HEK293 (cell line): ENCODE data around the gene MAP3K8.

Source experiments
- CTCF ChIA-PET: fragments of 350-600 bp; formaldehyde crosslinking; extraction: SDS; loops from one replicate; lab custom pipeline; 2021; ENCODE audit warnings: antibody characterized with exemption; lab: Yijun Ruan, JAX
- POLR2A ChIA-PET: fragments of 300-600 bp; formaldehyde crosslinking; extraction: SDS; loops from one replicate; lab custom pipeline; 2020; ENCODE audit warnings: antibody characterized with exemption, inconsistent platforms; lab: Yijun Ruan, JAX
- H3K27ac ChIP-seq: fragments of 200-500 bp; sonication (Bioruptor generic); 2 replicates; pipeline ENCODE4 v1.5.1; 2014; ENCODE audit warnings: low read depth, low read length, control low read depth, inconsistent platforms; ENCODE audit errors: extremely low read depth
- H3K36me3 ChIP-seq, 2 experiments: fragments of 200-500 bp in 1 of 2; sonication (Bioruptor generic) in 1 of 2; 1 replicate in 1 of 2; 2 replicates in 1 of 2; pipeline ENCODE4 v1.5.1; 2014 to 2017; ENCODE audit warnings: inconsistent platforms in 2 of 2, low read length in 2 of 2; ENCODE audit not compliant: control insufficient read depth in 2 of 2, insufficient read depth in 1 of 2
- H3K4me1 ChIP-seq: fragments of 200-500 bp; sonication (Bioruptor generic); 2 replicates; pipeline ENCODE4 v1.5.1; 2014; ENCODE audit warnings: mild to moderate bottlenecking, low read length, inconsistent platforms; ENCODE audit not compliant: control insufficient read depth, insufficient read depth
- H3K4me3 ChIP-seq: 2 replicates; pipeline ENCODE4 v1.5.1; 2011; ENCODE audit warnings: low read depth, mild to moderate bottlenecking, control low read depth, low read length, moderate library complexity
- H3K9me3 ChIP-seq: fragments of 200-500 bp; sonication (Bioruptor generic); 2 replicates; pipeline ENCODE4 v1.5.1; 2014; ENCODE audit warnings: low read depth, low read length, inconsistent platforms; ENCODE audit not compliant: control insufficient read depth, insufficient read depth
- BCL11B ChIP-seq: fragments of 450-650 bp; formaldehyde crosslinking; IDR thresholded peaks from 2 replicates; pipeline ENCODE4 v1.5.1; 2016; ENCODE audit warnings: low read depth, missing biosample characterization, missing genetic modification characterization
- ELK4 ChIP-seq: IDR thresholded peaks from 2 replicates; pipeline ENCODE4 v1.6.1; 2011; ENCODE audit warnings: mild to moderate bottlenecking, low read depth, low read length, borderline replicate concordance
- GLI4 ChIP-seq: fragments of 450-650 bp; formaldehyde crosslinking; IDR thresholded peaks from 2 replicates; pipeline ENCODE4 v1.5.1; 2016; ENCODE audit warnings: missing biosample characterization, missing genetic modification characterization
- GLIS1 ChIP-seq: fragments of 450-650 bp; formaldehyde crosslinking; IDR thresholded peaks from 2 replicates; pipeline ENCODE4 v1.5.1; 2016; ENCODE audit warnings: missing biosample characterization, missing genetic modification characterization
- GLIS2 ChIP-seq: fragments of 450-650 bp; formaldehyde crosslinking; IDR thresholded peaks from 2 replicates; pipeline ENCODE4 v1.5.1; 2016; ENCODE audit warnings: missing biosample characterization, missing genetic modification characterization
- SCRT2 ChIP-seq: fragments of 450-650 bp; formaldehyde crosslinking; IDR thresholded peaks from 2 replicates; pipeline ENCODE4 v1.5.1; 2016; ENCODE audit warnings: missing biosample characterization, missing genetic modification characterization
- TCF7L2 ChIP-seq: IDR thresholded peaks from 2 replicates; pipeline ENCODE4 v1.6.1; 2011; ENCODE audit warnings: low read depth, mild to moderate bottlenecking, inconsistent platforms, low read length, moderate library complexity, borderline replicate concordance
- WT1 ChIP-seq: fragments of 450-650 bp; formaldehyde crosslinking; IDR thresholded peaks from 2 replicates; pipeline ENCODE4 v1.5.1; 2016; ENCODE audit warnings: missing biosample characterization, missing genetic modification characterization
- ZBTB17 ChIP-seq: fragments of 450-650 bp; formaldehyde crosslinking; IDR thresholded peaks from 2 replicates; pipeline ENCODE4 v1.5.1; 2016; ENCODE audit warnings: missing biosample characterization, missing genetic modification characterization
- ZBTB26 ChIP-seq: fragments of 450-650 bp; formaldehyde crosslinking; optimal IDR thresholded peaks from 2 replicates; pipeline ENCODE3; 2016; ENCODE audit warnings: missing biosample characterization, mild to moderate bottlenecking, missing genetic modification characterization
- ZNF146 ChIP-seq: fragments of 450-650 bp; formaldehyde crosslinking; IDR thresholded peaks from 2 replicates; pipeline ENCODE4 v1.5.1; 2016; ENCODE audit warnings: missing biosample characterization, missing genetic modification characterization
- ZNF155 ChIP-seq: fragments of 450-650 bp; formaldehyde crosslinking; IDR thresholded peaks from 2 replicates; pipeline ENCODE4 v1.5.1; 2016; ENCODE audit warnings: missing biosample characterization, missing genetic modification characterization
- ZNF174 ChIP-seq: fragments of 450-650 bp; formaldehyde crosslinking; IDR thresholded peaks from 2 replicates; pipeline ENCODE4 v1.5.0; 2017; ENCODE audit warnings: missing biosample characterization, mild to moderate bottlenecking, missing genetic modification characterization
- ZNF266 ChIP-seq: fragments of 450-650 bp; formaldehyde crosslinking; IDR thresholded peaks from 2 replicates; pipeline ENCODE4 v1.5.1; 2016; ENCODE audit warnings: missing biosample characterization, missing genetic modification characterization, low read depth
- ZNF292 ChIP-seq: fragments of 450-650 bp; formaldehyde crosslinking; IDR thresholded peaks from 2 replicates; pipeline ENCODE4 v1.5.1; 2016; ENCODE audit warnings: low read depth, missing biosample characterization, missing genetic modification characterization, borderline replicate concordance
- ZNF311 ChIP-seq: fragments of 450-650 bp; formaldehyde crosslinking; IDR thresholded peaks from 2 replicates; pipeline ENCODE4 v1.5.1; 2017; ENCODE audit warnings: missing biosample characterization, missing genetic modification characterization, borderline replicate concordance
- ZNF335 ChIP-seq: fragments of 450-650 bp; formaldehyde crosslinking; conservative IDR thresholded peaks from 2 replicates; pipeline ENCODE4 v1.5.1; 2016; ENCODE audit warnings: missing biosample characterization, missing genetic modification characterization
- ZNF37A ChIP-seq: fragments of 450-650 bp; IDR thresholded peaks from 2 replicates; pipeline ENCODE4 v1.5.1; 2018; ENCODE audit warnings: missing biosample characterization, missing genetic modification characterization
- ZNF449 ChIP-seq: fragments of 450-650 bp; formaldehyde crosslinking; IDR thresholded peaks from 2 replicates; pipeline ENCODE4 v1.5.1; 2017; ENCODE audit warnings: missing biosample characterization, mild to moderate bottlenecking, missing genetic modification characterization, moderate library complexity
- ZNF48 ChIP-seq: fragments of 450-650 bp; formaldehyde crosslinking; IDR thresholded peaks from 2 replicates; pipeline ENCODE4 v1.5.1; 2016; ENCODE audit warnings: missing biosample characterization, missing genetic modification characterization
- ZSCAN23 ChIP-seq: fragments of 450-650 bp; formaldehyde crosslinking; IDR thresholded peaks from 2 replicates; pipeline ENCODE4 v1.5.1; 2016; ENCODE audit warnings: missing biosample characterization, missing genetic modification characterization
- ZXDB ChIP-seq: fragments of 450-650 bp; formaldehyde crosslinking; IDR thresholded peaks from 2 replicates; pipeline ENCODE4 v1.5.1; 2016; ENCODE audit warnings: missing biosample characterization, missing genetic modification characterization
- TF ChIP-seq, protein P1 (sequence below): fragments of 450-650 bp; formaldehyde crosslinking; IDR thresholded peaks from 2 replicates; pipeline ENCODE4 v1.5.1; 2016; ENCODE audit warnings: missing biosample characterization, missing genetic modification characterization
- TF ChIP-seq, protein P2 (sequence below): fragments of 450-650 bp; formaldehyde crosslinking; IDR thresholded peaks from 2 replicates; pipeline ENCODE4 v1.5.1; 2016; ENCODE audit warnings: missing biosample characterization, missing genetic modification characterization

MAP3K8 gene

DNA sequence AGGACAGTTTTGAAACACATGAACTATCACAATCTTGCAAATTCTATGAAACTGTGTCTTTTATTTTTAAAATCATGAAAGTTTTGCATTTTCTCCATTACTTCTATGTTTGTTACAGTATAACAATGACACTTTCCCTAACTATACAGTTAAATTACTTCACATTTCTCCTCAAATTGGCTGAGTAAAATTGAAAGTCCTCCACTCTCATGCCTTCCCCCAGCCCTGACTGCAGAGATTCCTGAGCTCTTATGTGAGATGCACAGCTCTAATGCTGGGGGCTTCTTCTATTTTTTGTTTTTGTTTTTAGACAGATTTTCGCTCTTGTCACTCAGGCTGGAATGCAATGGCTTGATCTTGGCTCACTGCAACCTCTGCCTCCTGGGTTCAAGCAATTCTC is 22.7 kb upstream of the MAP3K8 start:
- TF ChIP-seq ZNF48 (tag by site-specific recombination) (no peak), ZNF311 (tag by site-specific recombination) (no peak), TCF7L2 (no peak), ELK4 (no peak), ZNF155 (tag by site-specific recombination) (no peak), ZNF37A (tag by site-specific recombination) (no peak), ZSCAN23 (no peak), ZNF449 (tag by site-specific recombination) (no peak), SCRT2 (no peak), ZNF146 (no peak), ZBTB26 (tag by site-specific recombination) (no peak)
- TF ChIP-seq, protein P1, sequence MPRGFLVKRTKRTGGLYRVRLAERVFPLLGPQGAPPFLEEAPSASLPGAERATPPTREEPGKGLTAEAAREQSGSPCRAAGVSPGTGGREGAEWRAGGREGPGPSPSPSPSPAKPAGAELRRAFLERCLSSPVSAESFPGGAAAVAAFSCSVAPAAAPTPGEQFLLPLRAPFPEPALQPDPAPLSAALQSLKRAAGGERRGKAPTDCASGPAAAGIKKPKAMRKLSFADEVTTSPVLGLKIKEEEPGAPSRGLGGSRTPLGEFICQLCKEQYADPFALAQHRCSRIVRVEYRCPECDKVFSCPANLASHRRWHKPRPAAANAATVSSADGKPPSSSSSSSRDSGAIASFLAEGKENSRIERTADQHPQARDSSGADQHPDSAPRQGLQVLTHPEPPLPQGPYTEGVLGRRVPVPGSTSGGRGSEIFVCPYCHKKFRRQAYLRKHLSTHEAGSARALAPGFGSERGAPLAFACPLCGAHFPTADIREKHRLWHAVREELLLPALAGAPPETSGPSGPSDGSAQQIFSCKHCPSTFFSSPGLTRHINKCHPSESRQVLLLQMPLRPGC (tag by site-specific recombination), result no peak
- TF ChIP-seq, protein P2, sequence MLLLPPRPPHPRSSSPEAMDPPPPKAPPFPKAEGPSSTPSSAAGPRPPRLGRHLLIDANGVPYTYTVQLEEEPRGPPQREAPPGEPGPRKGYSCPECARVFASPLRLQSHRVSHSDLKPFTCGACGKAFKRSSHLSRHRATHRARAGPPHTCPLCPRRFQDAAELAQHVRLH (tag by site-specific recombination), result no peak
- TF ChIP-seq, all 188 proteins: peak for 0
- H3K4me3 ChIP-seq, result no peak overlapping the region
- H3K36me3 ChIP-seq, result no peaks in the 10 kb centered on the region
- no peaks in the 10 kb centered on the region for H3K4me1 ChIP-seq
- H3K9me3 ChIP-seq, result no peaks in the 10 kb centered on the region
- CTCF ChIA-PET, result interaction anchor here (0.6 to 1.5 kb wide), 4 partner anchors 122 to 612 kb away, joined by 3 to 10 read pairs (median 3); no protein-coding TSS in a partner anchor
- H3K27ac ChIP-seq, result no peak overlapping the region
- POLR2A ChIA-PET, result interaction anchor here (0.9 kb wide), 1 partner anchor 22 kb away, joined by 3 read pairs; the partner anchor contains the start of gene MAP3K8

DNA sequence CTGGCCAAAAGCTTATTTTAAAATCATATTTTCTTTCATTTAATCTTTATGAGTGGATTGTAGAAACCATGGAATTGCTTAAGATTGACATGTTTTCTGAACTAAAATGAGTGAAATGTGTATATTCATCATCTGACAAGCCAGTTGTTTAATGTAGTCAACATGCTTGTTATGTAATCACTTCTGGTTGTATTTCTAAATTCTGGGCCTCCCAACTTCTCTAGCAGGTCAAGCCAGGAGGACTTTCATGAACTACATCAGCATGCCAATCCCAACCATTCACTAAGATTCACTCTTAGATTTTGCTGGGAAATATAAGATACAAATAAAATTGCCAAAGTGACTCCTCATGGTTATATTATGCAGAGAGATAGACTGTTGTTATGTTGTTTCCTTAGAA is 21.1 kb upstream of the MAP3K8 start:
- Histone ChIP-seq H3K4me1 (no peaks in the 10 kb centered on the region), H3K27ac (no peak overlapping the region), H3K36me3 (no peaks in the 10 kb centered on the region), H3K4me3 (no peak overlapping the region), H3K9me3 (no peaks in the 10 kb centered on the region)
- POLR2A ChIA-PET, result no interaction called here
- TF ChIP-seq GLI4 (tag by site-specific recombination), result no peak
- no peak for TF ChIP-seq ZBTB17 (tag by site-specific recombination)
- TF ChIP-seq ZSCAN23, result no peak
- TF ChIP-seq GLIS1 (tag by site-specific recombination), result no peak
- TF ChIP-seq ZNF292 (tag by site-specific recombination), result no peak
- TF ChIP-seq BCL11B (tag by site-specific recombination), result no peak
- no peak for TF ChIP-seq ZNF266 (tag by site-specific recombination)
- no peak for TF ChIP-seq ZNF174 (tag by site-specific recombination)
- TF ChIP-seq ZXDB (tag by site-specific recombination), result no peak
- TF ChIP-seq WT1 (tag by site-specific recombination), result no peak
- no peak for TF ChIP-seq ZNF335 (tag by site-specific recombination)
- TF ChIP-seq GLIS2 (tag by site-specific recombination), result no peak
- CTCF ChIA-PET, result interaction anchor here (0.6 to 2.3 kb wide), 6 partner anchors 9 to 179 kb away, joined by 3 to 25 read pairs (median 6); no protein-coding TSS in a partner anchor
